Measurements from ENCODE around the gene LRRC27.
"Not testable (repeated sequence)": the region's sequence is repeated elsewhere in the genome, so short reads cannot be mapped to it uniquely, and the experiment has no call there.

GRCh38 chr10:132352462-132353308, 20.7 kb downstream of the LRRC27 start:
- TF ChIP-seq, protein P1, sequence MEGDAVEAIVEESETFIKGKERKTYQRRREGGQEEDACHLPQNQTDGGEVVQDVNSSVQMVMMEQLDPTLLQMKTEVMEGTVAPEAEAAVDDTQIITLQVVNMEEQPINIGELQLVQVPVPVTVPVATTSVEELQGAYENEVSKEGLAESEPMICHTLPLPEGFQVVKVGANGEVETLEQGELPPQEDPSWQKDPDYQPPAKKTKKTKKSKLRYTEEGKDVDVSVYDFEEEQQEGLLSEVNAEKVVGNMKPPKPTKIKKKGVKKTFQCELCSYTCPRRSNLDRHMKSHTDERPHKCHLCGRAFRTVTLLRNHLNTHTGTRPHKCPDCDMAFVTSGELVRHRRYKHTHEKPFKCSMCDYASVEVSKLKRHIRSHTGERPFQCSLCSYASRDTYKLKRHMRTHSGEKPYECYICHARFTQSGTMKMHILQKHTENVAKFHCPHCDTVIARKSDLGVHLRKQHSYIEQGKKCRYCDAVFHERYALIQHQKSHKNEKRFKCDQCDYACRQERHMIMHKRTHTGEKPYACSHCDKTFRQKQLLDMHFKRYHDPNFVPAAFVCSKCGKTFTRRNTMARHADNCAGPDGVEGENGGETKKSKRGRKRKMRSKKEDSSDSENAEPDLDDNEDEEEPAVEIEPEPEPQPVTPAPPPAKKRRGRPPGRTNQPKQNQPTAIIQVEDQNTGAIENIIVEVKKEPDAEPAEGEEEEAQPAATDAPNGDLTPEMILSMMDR (IDR thresholded peaks at IDR 0.05) = peak; percentile 47 to 73 (median 70)
- TF ChIP-seq POLR2A (IDR thresholded peaks at IDR 0.05) = not testable (repeated sequence)

All from esophagus squamous epithelium (tissue), 4 donors.